AG09319 (cell line): ENCODE measurements around the gene NSMCE3.

Experiments
- DNase-seq: peaks from one replicate; pipeline ENCODE4 v3.0.0-alpha.2; 2010; ENCODE audit warnings: low read depth; ENCODE audit errors: extremely low read depth
- CTCF ChIP-seq: IDR thresholded peaks from 2 replicates; pipeline ENCODE4 v1.5.1; 2011; ENCODE audit warnings: low read depth, mild to moderate bottlenecking, inconsistent platforms, low read length, moderate library complexity

Gene NSMCE3

GRCh38 chr15:29220852-29221251 is 48.8 kb downstream of the NSMCE3 start:
- TF ChIP-seq CTCF = no peak
- DNase-seq = no peak

GRCh38 chr15:29216955-29217354 is 52.7 kb downstream of the NSMCE3 start:
- no peak for TF ChIP-seq CTCF
- DNase-seq = no peak
